H9 (cell line): ENCODE results near the gene GRID1. TPM values are rescaled to one million over a fixed set of nuclear protein-coding genes. Genes with fewer than 3 reads are reported as not detected.

Experiments
- DNase-seq: peaks from one replicate; pipeline ENCODE4 v3.0.0-alpha.2; 2017
- H2AFZ ChIP-seq: one replicate; pipeline ENCODE4 v1.6.1; 2013; ENCODE audit warnings: mild to moderate bottlenecking, low read length, control low read depth, moderate library complexity
- H2AK5ac ChIP-seq: 2 replicates; pipeline ENCODE4 v1.6.1; 2013; ENCODE audit warnings: low read length, control low read depth, mixed read lengths; ENCODE audit not compliant: insufficient read length
- H2BK120ac ChIP-seq: one replicate; pipeline ENCODE4 v1.6.1; 2013; ENCODE audit warnings: low read depth, mild to moderate bottlenecking, low read length, control low read depth, inconsistent platforms; ENCODE audit not compliant: poor library complexity, severe bottlenecking
- H2BK12ac ChIP-seq: 2 replicates; pipeline ENCODE4 v1.6.1; 2013; ENCODE audit warnings: low read length, control low read depth, mixed read lengths, low read depth; ENCODE audit not compliant: insufficient read length
- H2BK15ac ChIP-seq: 2 replicates; pipeline ENCODE4 v1.6.1; 2013; ENCODE audit warnings: low read depth, low read length, control low read depth
- H2BK20ac ChIP-seq: one replicate; pipeline ENCODE4 v1.6.1; 2013; ENCODE audit warnings: low read depth, mild to moderate bottlenecking, low read length, control low read depth, inconsistent platforms; ENCODE audit not compliant: poor library complexity, severe bottlenecking
- H2BK5ac ChIP-seq: 2 replicates; pipeline ENCODE4 v1.6.1; 2013; ENCODE audit warnings: low read length, control low read depth, mixed read lengths; ENCODE audit not compliant: insufficient read length
- H3K14ac ChIP-seq: 2 replicates; pipeline ENCODE4 v1.6.1; 2013; ENCODE audit warnings: low read length, control low read depth; ENCODE audit not compliant: insufficient read depth
- H3K18ac ChIP-seq: 2 replicates; pipeline ENCODE4 v1.6.1; 2013; ENCODE audit warnings: low read depth, mild to moderate bottlenecking, mixed read lengths, low read length, control low read depth; ENCODE audit not compliant: insufficient read length
- H3K23ac ChIP-seq: 2 replicates; pipeline ENCODE4 v1.6.1; 2013; ENCODE audit warnings: low read length, control low read depth, mixed read lengths, low read depth; ENCODE audit not compliant: insufficient read length
- H3K23me2 ChIP-seq: 2 replicates; pipeline ENCODE4 v1.6.1; 2013; ENCODE audit warnings: low read depth, mild to moderate bottlenecking, mixed read lengths, low read length, control low read depth; ENCODE audit not compliant: insufficient read length, poor library complexity, severe bottlenecking
- H3K27ac ChIP-seq: 2 replicates; pipeline ENCODE4 v1.5.1; 2013; ENCODE audit warnings: low read length, control low read depth, mixed read lengths, low read depth; ENCODE audit not compliant: insufficient read length
- H3K27me3 ChIP-seq: 2 replicates; pipeline ENCODE4 v1.6.1; 2013; ENCODE audit warnings: low read length, control low read depth, inconsistent platforms; ENCODE audit not compliant: insufficient read depth
- H3K4ac ChIP-seq: 2 replicates; pipeline ENCODE4 v1.6.1; 2013; ENCODE audit warnings: low read depth, mild to moderate bottlenecking, control low read depth, inconsistent platforms, low read length, moderate library complexity
- H3K4me1 ChIP-seq: 2 replicates; pipeline ENCODE4 v1.6.1; 2013; ENCODE audit warnings: low read length, control low read depth, inconsistent platforms; ENCODE audit not compliant: insufficient read depth
- H3K4me2 ChIP-seq: 2 replicates; pipeline ENCODE4 v1.6.1; 2013; ENCODE audit warnings: low read length, control low read depth, mixed read lengths; ENCODE audit not compliant: insufficient read length, insufficient read depth
- H3K56ac ChIP-seq: 2 replicates; pipeline ENCODE4 v1.6.1; 2013; ENCODE audit warnings: low read depth, mild to moderate bottlenecking, mixed read lengths, low read length, control low read depth; ENCODE audit not compliant: insufficient read length
- H3K79me1 ChIP-seq: 2 replicates; pipeline ENCODE4 v1.6.1; 2013; ENCODE audit warnings: low read depth, mild to moderate bottlenecking, moderate library complexity, low read length, control low read depth, inconsistent platforms; ENCODE audit not compliant: insufficient read depth, poor library complexity, severe bottlenecking
- H3K79me2 ChIP-seq: 2 replicates; pipeline ENCODE4 v1.6.1; 2013; ENCODE audit warnings: low read length, control low read depth, inconsistent platforms; ENCODE audit not compliant: insufficient read depth
- H3K9ac ChIP-seq: 2 replicates; pipeline ENCODE4 v1.6.1; 2013; ENCODE audit warnings: low read length, control low read depth, mixed read lengths; ENCODE audit not compliant: insufficient read length; ENCODE audit errors: extremely low read depth
- H3K9me3 ChIP-seq: one replicate; pipeline ENCODE4 v1.6.1; 2013; ENCODE audit warnings: low read depth, low read length, inconsistent platforms; ENCODE audit not compliant: control insufficient read depth
- H3T11ph ChIP-seq: one replicate; pipeline ENCODE4 v1.6.1; 2013; ENCODE audit warnings: mild to moderate bottlenecking, low read length, control low read depth, inconsistent platforms
- H4K20me1 ChIP-seq: one replicate; pipeline ENCODE4 v1.6.1; 2013; ENCODE audit not compliant: control insufficient read depth, insufficient read length, insufficient read depth
- H4K5ac ChIP-seq: 2 replicates; pipeline ENCODE4 v1.6.1; 2013; ENCODE audit warnings: low read depth, mild to moderate bottlenecking, mixed read lengths, low read length, control low read depth; ENCODE audit not compliant: insufficient read length
- H4K8ac ChIP-seq: replicated peaks from 2 replicates; pipeline ENCODE4 v1.6.1; 2013; ENCODE audit warnings: low read length, control low read depth, mixed read lengths, low read depth; ENCODE audit not compliant: insufficient read length
- H4K91ac ChIP-seq: 2 replicates; pipeline ENCODE4 v1.6.1; 2013; ENCODE audit warnings: low read depth, mild to moderate bottlenecking, moderate library complexity, mixed read lengths, low read length, control low read depth; ENCODE audit not compliant: insufficient read length
- H3K27ac Mint-ChIP-seq, 3 experiments: 2 replicates in 2 of 3; 3 replicates in 1 of 3; pipeline ENCODE4 v1.8.0; 2020 to 2021; ENCODE audit warnings: mixed read lengths in 3 of 3, mild to moderate bottlenecking in 1 of 3, moderate library complexity in 1 of 3
- H3K27me3 Mint-ChIP-seq: 2 replicates; pipeline ENCODE4 v1.8.0; 2021; ENCODE audit warnings: low read depth, mild to moderate bottlenecking, moderate library complexity, mixed read lengths
- H3K36me3 Mint-ChIP-seq, 3 experiments: 2 replicates in 2 of 3; 3 replicates in 1 of 3; pipeline ENCODE4 v1.8.0; 2020 to 2021; ENCODE audit warnings: low read depth in 3 of 3, mixed read lengths in 3 of 3; ENCODE audit not compliant: insufficient read depth in 1 of 3
- H3K4me1 Mint-ChIP-seq, 2 experiments: 2 replicates each; pipeline ENCODE4 v1.8.0; 2020; ENCODE audit warnings: mixed read lengths in 2 of 2
- H3K4me3 Mint-ChIP-seq, 2 experiments: 2 replicates in 1 of 2; 3 replicates in 1 of 2; pipeline ENCODE4 v1.8.0; 2020 to 2021; ENCODE audit warnings: mild to moderate bottlenecking in 2 of 2, mixed read lengths in 2 of 2, moderate library complexity in 1 of 2
- H3K9me3 Mint-ChIP-seq, 2 experiments: 2 replicates in 1 of 2; 3 replicates in 1 of 2; pipeline ENCODE4 v1.8.0; 2020; ENCODE audit warnings: mild to moderate bottlenecking in 2 of 2, mixed read lengths in 2 of 2, moderate library complexity in 1 of 2
- WGBS: extraction: QIAGEN DNeasy Blood & Tissue Kit; methylation state at CpG from one replicate; pipeline ENCODE4 v1.1.7; 2013; ENCODE audit warnings: missing lambda C conversion rate, low lambda C conversion rate, mixed read lengths; ENCODE audit not compliant: insufficient read length; ENCODE audit errors: extremely low coverage; 5-methylcytosine and 5-hydroxymethylcytosine counted together
- total RNA-seq: library from RNA; stranded (reverse); gene quantifications from 2 replicates; pipeline ENCODE4 v1.2.1, GENCODE V29; 2021
- TF ChIP-seq, protein P1 (sequence below): fragments of 200-600 bp; sonication (generic); conservative IDR thresholded peaks from 3 replicates; pipeline ENCODE4 v1.8.0; 2021; ENCODE audit warnings: antibody characterized with exemption, mild to moderate bottlenecking

The GRID1 gene
- total RNA-seq, 1 experiment from 2014 or later: 0.35 TPM

DNA sequence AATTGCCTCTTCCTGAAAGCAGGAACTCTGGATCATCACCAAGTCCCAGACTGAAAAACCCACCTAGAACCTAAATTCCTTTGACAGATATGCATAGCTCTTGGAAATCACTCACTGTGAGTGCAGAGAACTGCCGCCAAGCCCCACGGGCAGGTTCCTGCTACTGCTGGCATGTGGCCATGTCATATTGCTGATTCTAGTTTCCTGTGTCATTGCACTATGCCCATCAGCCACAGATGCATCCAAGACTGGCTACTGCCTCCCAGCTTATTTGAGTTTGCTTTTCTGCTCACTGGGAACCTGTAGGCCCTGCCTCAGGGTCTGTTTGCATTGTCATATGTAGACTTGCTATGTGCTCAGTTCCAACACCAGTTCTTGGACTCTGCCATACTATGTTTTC, 786.0 kb downstream of the GRID1 start:
- Histone ChIP-seq H3K27ac (no peak overlapping the region), H2BK20ac (no peak overlapping the region), H3K18ac (no peak overlapping the region), H3T11ph (no peak overlapping the region), H3K79me1 (no peaks in the 10 kb centered on the region), H2BK15ac (no peak overlapping the region), H3K14ac (no peak overlapping the region), H3K4me2 (no peak overlapping the region), H4K20me1 (no peaks in the 10 kb centered on the region), H3K23me2 (no peaks in the 10 kb centered on the region), H3K23ac (no peak overlapping the region), H3K9me3 (no peaks in the 10 kb centered on the region), H4K91ac (no peak overlapping the region), H3K27me3 (no peaks in the 10 kb centered on the region), H3K9ac (no peak overlapping the region), H3K4me1 (no peaks in the 10 kb centered on the region), H2AK5ac (no peak overlapping the region), H4K5ac (no peak overlapping the region), H2BK5ac (no peak overlapping the region), H2AFZ (no peak overlapping the region), H2BK12ac (no peak overlapping the region), H3K4ac (no peak overlapping the region), H4K8ac (no peak overlapping the region), H2BK120ac (no peak overlapping the region), H3K79me2 (no peaks in the 10 kb centered on the region), H3K56ac (no peak overlapping the region)
- peaks cover 0 to 4% (median 0%) of the 10 kb centered on the region in 3 experiments; a peak in 1 of 7 replicates for H3K36me3 Mint-ChIP-seq
- H3K27me3 Mint-ChIP-seq: no peaks in the 10 kb centered on the region; the same call in 1 of the 2 replicates
- H3K4me3 Mint-ChIP-seq: no peak overlapping the region
- H3K4me1 Mint-ChIP-seq: peaks cover 10 to 12% of the 10 kb centered on the region in 2 experiments
- no peak for DNase-seq
- H3K9me3 Mint-ChIP-seq: peaks cover 7 to 8% of the 10 kb centered on the region in 2 experiments; a peak in 4 of 5 replicates
- no peak overlapping the region; a peak in 1 of 7 replicates for H3K27ac Mint-ChIP-seq
- TF ChIP-seq, protein P1, sequence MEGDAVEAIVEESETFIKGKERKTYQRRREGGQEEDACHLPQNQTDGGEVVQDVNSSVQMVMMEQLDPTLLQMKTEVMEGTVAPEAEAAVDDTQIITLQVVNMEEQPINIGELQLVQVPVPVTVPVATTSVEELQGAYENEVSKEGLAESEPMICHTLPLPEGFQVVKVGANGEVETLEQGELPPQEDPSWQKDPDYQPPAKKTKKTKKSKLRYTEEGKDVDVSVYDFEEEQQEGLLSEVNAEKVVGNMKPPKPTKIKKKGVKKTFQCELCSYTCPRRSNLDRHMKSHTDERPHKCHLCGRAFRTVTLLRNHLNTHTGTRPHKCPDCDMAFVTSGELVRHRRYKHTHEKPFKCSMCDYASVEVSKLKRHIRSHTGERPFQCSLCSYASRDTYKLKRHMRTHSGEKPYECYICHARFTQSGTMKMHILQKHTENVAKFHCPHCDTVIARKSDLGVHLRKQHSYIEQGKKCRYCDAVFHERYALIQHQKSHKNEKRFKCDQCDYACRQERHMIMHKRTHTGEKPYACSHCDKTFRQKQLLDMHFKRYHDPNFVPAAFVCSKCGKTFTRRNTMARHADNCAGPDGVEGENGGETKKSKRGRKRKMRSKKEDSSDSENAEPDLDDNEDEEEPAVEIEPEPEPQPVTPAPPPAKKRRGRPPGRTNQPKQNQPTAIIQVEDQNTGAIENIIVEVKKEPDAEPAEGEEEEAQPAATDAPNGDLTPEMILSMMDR: no peak
- no CpG with 5 or more reads among the region's 2 CpGs for WGBS
